Embryonic facial prominence (tissue), 1 donor: ENCODE results near the gene LRP4.

Experiments
- DNase-seq: peaks from one replicate; pipeline ENCODE4 v3.0.0-alpha.2; 2016; ENCODE audit errors: extremely low spot score

The LRP4 gene

GRCh38 chr11:46845740-46846509 is 72.4 kb downstream of the LRP4 start, which contains the start of gene CKAP5:
TSS of gene CKAP5 (minus strand) at chr11:46846280. CDS start at chr11:46821231, 25,049 bp downstream.
- DNase-seq: peak; percentile 66

- no peak for DNase-seq
Measured at GRCh38 chr11:46845440-46845739, 73.0 kb downstream of the LRP4 start.

- DNase-seq: no peak
Measured at GRCh38 chr11:46840116-46840515, 78.2 kb downstream of the LRP4 start.

GRCh38 chr11:46838501-46838900 is 79.8 kb downstream of the LRP4 start:
- DNase-seq: no peak

- DNase-seq: no peak
Measured at GRCh38 chr11:46837860-46838259, 80.5 kb downstream of the LRP4 start.

- no peak for DNase-seq
Measured at GRCh38 chr11:46836870-46837269, 81.5 kb downstream of the LRP4 start.

- DNase-seq: no peak
Measured at GRCh38 chr11:46836431-46836830, 81.9 kb downstream of the LRP4 start.

GRCh38 chr11:46835897-46836296 is 82.5 kb downstream of the LRP4 start:
- no peak for DNase-seq

GRCh38 chr11:46834821-46835220 is 83.5 kb downstream of the LRP4 start:
- no peak for DNase-seq

- DNase-seq: no peak
Measured at GRCh38 chr11:46832511-46833214, 85.7 kb downstream of the LRP4 start.

- DNase-seq: no peak
Measured at GRCh38 chr11:46827995-46828394, 90.4 kb downstream of the LRP4 start.

- no peak for DNase-seq
Measured at GRCh38 chr11:46826310-46827044, 91.9 kb downstream of the LRP4 start.

GRCh38 chr11:46808799-46809431 is 109.4 kb downstream of the LRP4 start:
- DNase-seq: no peak
